Body of pancreas (tissue), 4 donors: ENCODE results near the gene SLC6A8.

Experiments used
- CTCF ChIP-seq, 7 experiments: fragments of 450-650 bp in 4 of 7; fragments of 200-600 bp in 3 of 7; sonication (generic) in 3 of 7; IDR thresholded peaks; one replicate each; pipeline ENCODE4 v1.5.1; 2016 to 2019; ENCODE audit warnings: antibody characterized with exemption in 7 of 7
- POLR2A ChIP-seq, 3 donors: fragments of 450-650 bp; IDR thresholded peaks; one replicate each; pipeline ENCODE4 v1.6.1; 2016; ENCODE audit warnings: antibody characterized with exemption in 3 of 3, mild to moderate bottlenecking in 2 of 3

GRCh38 chrX:153639177-153640044 is 48.3 kb upstream of the SLC6A8 start:
- TF ChIP-seq CTCF (IDR thresholded peaks at IDR 0.05) (no peak), POLR2A (IDR thresholded peaks at IDR 0.05) (no peak)
